HCT116 (cell line): ENCODE results near the gene CHCHD3. TPM values are rescaled to one million over a fixed set of nuclear protein-coding genes. Genes with fewer than 3 reads are reported as not detected.

Experiments used
- ATAC-seq: fragments of 200-7000 bp; cut with Tn5 transposase; 2 replicates; pipeline ENCODE4 v1.9.1; 2020; ENCODE audit warnings: mild to moderate bottlenecking, moderate library complexity
- BruUV-seq: library from RNA; stranded (reverse); fragments of 400-500 nt; replicated peaks from 2 replicates; lab custom pipeline; 2021; lab: Mats Ljungman, UMichigan
- CTCF ChIA-PET: fragments of 300-600 bp; sonication (Branson Sonifier 250); formaldehyde crosslinking; loops from one replicate; lab custom pipeline; 2021; ENCODE audit warnings: antibody characterized with exemption; lab: Charles Lee
- POLR2A ChIA-PET: fragments of 300-600, 350-600 bp; sonication (Branson Sonifier 250); formaldehyde crosslinking; loops from one replicate; lab custom pipeline; 2021; ENCODE audit warnings: antibody characterized with exemption; lab: Charles Lee
- RAD21 ChIA-PET, 2 experiments: fragments of 300-600 bp; sonication (Branson Sonifier 250); formaldehyde crosslinking; loops; one replicate each; lab custom pipeline; 2023; ENCODE audit warnings: low total read pairs in 2 of 2; ENCODE audit not compliant: uncharacterized antibody in 2 of 2, unreplicated experiment in 2 of 2, low non-redundant PET in 1 of 2; lab: Charles Lee
- DNase-seq: peaks from one replicate; pipeline ENCODE4 v3.0.0-alpha.2; 2010; ENCODE audit warnings: low read depth, low spot score
- H2AFZ ChIP-seq: fragments of 200-600 bp; shearing (Covaris generic), sonication (generic); 2 replicates; pipeline ENCODE4 v1.6.1; 2017; ENCODE audit warnings: low read depth, mixed run types, mixed read lengths, antibody characterized with exemption, low read length; ENCODE audit not compliant: poor library complexity, severe bottlenecking
- H3K27ac ChIP-seq: 2 replicates; pipeline ENCODE4 v1.5.1; 2012; ENCODE audit warnings: low read depth, low read length
- H3K27me3 ChIP-seq: fragments of 200-600 bp; sonication (generic); 2 replicates; pipeline ENCODE4 v1.6.1; 2016; ENCODE audit warnings: mixed run types, low read length, mixed read lengths; ENCODE audit not compliant: insufficient read depth
- H3K36me3 ChIP-seq, 2 experiments: fragments of 200-500 bp in 1 of 2; fragments of 200-600 bp in 1 of 2; sonication (Bioruptor generic) in 1 of 2; sonication (generic) in 1 of 2; 2 replicates each; pipeline versions ENCODE4 v1.5.1 to v1.6.1; 2014 to 2016; ENCODE audit warnings: low read length in 2 of 2, inconsistent platforms in 1 of 2, mixed read lengths in 1 of 2, mixed run types in 1 of 2; ENCODE audit not compliant: insufficient read depth in 2 of 2, control insufficient read depth in 1 of 2
- H3K4me1 ChIP-seq, 2 experiments: fragments of 200-600 bp in 1 of 2; sonication (generic) in 1 of 2; 2 replicates each; pipeline versions ENCODE4 v1.5.1 to v1.6.1; 2012 to 2017; ENCODE audit warnings: low read length in 2 of 2, inconsistent platforms in 1 of 2, mild to moderate bottlenecking in 1 of 2, mixed read lengths in 1 of 2, mixed run types in 1 of 2, moderate library complexity in 1 of 2; ENCODE audit not compliant: insufficient read depth in 2 of 2, control insufficient read depth in 1 of 2
- H3K4me2 ChIP-seq: fragments of 200-600 bp; sonication (generic); 2 replicates; pipeline ENCODE4 v1.6.1; 2017; ENCODE audit warnings: mixed run types, low read length, mixed read lengths
- H3K4me3 ChIP-seq, 2 experiments: fragments of 200-600 bp in 1 of 2; sonication (generic) in 1 of 2; replicated peaks in 1 of 2; 2 replicates each; pipeline ENCODE4 v1.5.1; 2011 to 2016; ENCODE audit warnings: low read length in 2 of 2, control low read depth in 1 of 2, low read depth in 1 of 2, mild to moderate bottlenecking in 1 of 2, mixed read lengths in 1 of 2, mixed run types in 1 of 2
- H3K79me2 ChIP-seq: fragments of 200-600 bp; sonication (generic); 2 replicates; pipeline ENCODE4 v1.6.1; 2017; ENCODE audit warnings: mild to moderate bottlenecking, mixed run types, low read length, moderate library complexity, mixed read lengths; ENCODE audit not compliant: insufficient read depth
- H3K9ac ChIP-seq: fragments of 200-600 bp; sonication (generic); 2 replicates; pipeline ENCODE4 v1.6.1; 2016; ENCODE audit warnings: low read length, mixed read lengths
- H3K9me2 ChIP-seq: fragments of 200-600 bp; sonication (generic), shearing (Covaris generic); 2 replicates; pipeline ENCODE4 v1.6.1; 2017; ENCODE audit warnings: mixed run types, mild to moderate bottlenecking, moderate library complexity; ENCODE audit not compliant: insufficient read depth
- H3K9me3 ChIP-seq, 2 experiments: fragments of 200-500 bp in 1 of 2; fragments of 200-600 bp in 1 of 2; sonication (Bioruptor generic) in 1 of 2; sonication (generic) in 1 of 2; 2 replicates each; pipeline ENCODE4 v1.6.1; 2014 to 2017; ENCODE audit warnings: low read length in 2 of 2, mixed read lengths in 2 of 2, inconsistent platforms in 1 of 2, low read depth in 1 of 2, mild to moderate bottlenecking in 1 of 2, mixed run types in 1 of 2, moderate library complexity in 1 of 2; ENCODE audit not compliant: control insufficient read depth in 1 of 2, insufficient read depth in 1 of 2
- H4K20me1 ChIP-seq: fragments of 200-600 bp; sonication (generic), shearing (Covaris generic); 2 replicates; pipeline ENCODE4 v1.6.1; 2017; ENCODE audit warnings: mixed run types, mild to moderate bottlenecking, moderate library complexity; ENCODE audit not compliant: insufficient read depth
- CBX3 ChIP-seq: IDR thresholded peaks from 2 replicates; pipeline ENCODE4 v1.6.1; 2012; ENCODE audit warnings: low read depth
- CEBPB ChIP-seq: IDR thresholded peaks from 2 replicates; pipeline ENCODE4 v1.6.1; 2012; ENCODE audit warnings: low read depth
- CTCF ChIP-seq, 3 experiments: fragments of 200-600 bp in 1 of 3; sonication (generic) in 1 of 3; IDR thresholded peaks in 2 of 3; conservative IDR thresholded peaks in 1 of 3; 2 replicates each; pipeline ENCODE4 v1.5.1; 2012 to 2017; ENCODE audit warnings: low read depth in 2 of 3, low read length in 2 of 3, antibody characterized with exemption in 1 of 3, borderline replicate concordance in 1 of 3, control low read depth in 1 of 3, mild to moderate bottlenecking in 1 of 3, mixed read lengths in 1 of 3, mixed run types in 1 of 3, moderate library complexity in 1 of 3; ENCODE audit not compliant: insufficient read depth in 1 of 3
- EGR1 ChIP-seq: IDR thresholded peaks from 2 replicates; pipeline ENCODE4 v1.6.1; 2012; ENCODE audit warnings: low read depth
- ELF1 ChIP-seq: IDR thresholded peaks from 2 replicates; pipeline ENCODE4 v1.6.1; 2012; ENCODE audit warnings: low read depth, borderline replicate concordance
- EZH2phosphoT487 ChIP-seq: fragments of 200-600 bp; IDR thresholded peaks from 2 replicates; pipeline ENCODE4 v1.6.1; 2018; ENCODE audit warnings: antibody characterized with exemption, borderline replicate concordance
- FOSL1 ChIP-seq: IDR thresholded peaks from 2 replicates; pipeline ENCODE4 v1.6.1; 2012; ENCODE audit warnings: low read depth
- JUND ChIP-seq: IDR thresholded peaks from 2 replicates; pipeline ENCODE4 v1.6.1; 2012
- MAX ChIP-seq: IDR thresholded peaks from 2 replicates; pipeline ENCODE4 v1.6.1; 2012
- POLR2A ChIP-seq: IDR thresholded peaks from 2 replicates; pipeline ENCODE4 v1.7.0; 2011; ENCODE audit warnings: borderline replicate concordance; ENCODE audit not compliant: insufficient read depth, insufficient read length; ENCODE audit errors: extremely low read depth
- RAD21 ChIP-seq: IDR thresholded peaks from 2 replicates; pipeline ENCODE4 v1.6.1; 2012; ENCODE audit warnings: low read depth, mild to moderate bottlenecking
- SIN3A ChIP-seq: IDR thresholded peaks from 2 replicates; pipeline ENCODE4 v1.6.1; 2012; ENCODE audit warnings: low read depth
- SRF ChIP-seq: IDR thresholded peaks from 2 replicates; pipeline ENCODE4 v1.6.1; 2012; ENCODE audit warnings: low read depth
- TCF7L2 ChIP-seq: IDR thresholded peaks from 2 replicates; pipeline ENCODE4 v1.7.0; 2011; ENCODE audit warnings: borderline replicate concordance, inconsistent platforms; ENCODE audit not compliant: insufficient read depth, insufficient read length; ENCODE audit errors: extremely low read depth
- YY1 ChIP-seq: IDR thresholded peaks from 2 replicates; pipeline ENCODE4 v1.6.1; 2011; ENCODE audit warnings: low read length, low read depth, moderate library complexity, mild to moderate bottlenecking; ENCODE audit not compliant: insufficient replicate concordance; ENCODE audit errors: extremely low read depth
- ZFX ChIP-seq: fragments of 450-650 bp; IDR thresholded peaks from 2 replicates; pipeline ENCODE4 v1.6.1; 2017
- ZNF274 ChIP-seq: fragments of 200-500 bp; sonication (Bioruptor generic); IDR thresholded peaks from 2 replicates; pipeline ENCODE4 v1.6.1; 2014; ENCODE audit warnings: mild to moderate bottlenecking, low read depth, low read length, inconsistent platforms
- intact Hi-C: fragments of 100-400 bp; cut with micrococcal nuclease; formaldehyde crosslinking; loops from 2 replicates; pipeline ENCODE4 v1.10.0; 2022
- total RNA-seq: library from RNA; stranded (reverse); gene quantifications from one replicate; pipeline ENCODE4 v1.2.1, GENCODE V29; 2021; ENCODE audit not compliant: unreplicated experiment
- TF ChIP-seq, protein P1 (sequence below): IDR thresholded peaks from 2 replicates; pipeline ENCODE4 v1.6.1; 2012; ENCODE audit warnings: low read depth
- TF ChIP-seq, protein P2 (sequence below): IDR thresholded peaks from 2 replicates; pipeline ENCODE4 v1.6.1; 2012
- TF ChIP-seq, protein P3 (sequence below): IDR thresholded peaks from 2 replicates; pipeline ENCODE4 v1.6.1; 2011; ENCODE audit warnings: mild to moderate bottlenecking, low read length, moderate library complexity; ENCODE audit not compliant: insufficient replicate concordance; ENCODE audit errors: extremely low read depth

The CHCHD3 gene
- total RNA-seq, 1 experiment from 2014 or later: 73.5 TPM

DNA sequence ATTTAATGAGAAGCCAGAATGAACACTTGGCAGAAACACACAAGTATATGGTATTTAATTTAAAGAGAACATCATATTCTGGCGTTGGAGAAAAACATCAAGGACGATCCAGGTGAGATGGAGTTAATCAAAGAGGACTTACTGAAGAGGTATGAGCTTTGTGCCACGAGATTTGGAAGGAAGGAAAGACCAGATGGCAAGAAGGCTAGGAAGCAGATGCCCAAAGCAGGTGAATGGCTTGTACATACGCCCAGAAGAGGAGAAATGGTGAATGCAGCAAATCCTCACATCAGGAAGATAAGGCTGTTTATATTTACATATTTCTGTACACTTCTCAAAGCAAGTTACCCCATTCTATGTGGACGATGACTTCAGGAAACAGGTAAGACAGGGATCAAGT is 341.7 kb downstream of the CHCHD3 start:
- peaks cover 0 to 6% of the 10 kb centered on the region in 2 experiments; a peak in 2 of 4 replicates for H3K9me3 ChIP-seq
- no TSS peak for BruUV-seq
- no peaks in the 10 kb centered on the region for H3K79me2 ChIP-seq
- ChIA-PET POLR2A (no interaction called here), RAD21 (no interaction called here), CTCF (no interaction called here)
- no peak overlapping the region for H3K9ac ChIP-seq
- no peak overlapping the region for H3K4me3 ChIP-seq
- no peak for ATAC-seq
- TF ChIP-seq, protein P1, sequence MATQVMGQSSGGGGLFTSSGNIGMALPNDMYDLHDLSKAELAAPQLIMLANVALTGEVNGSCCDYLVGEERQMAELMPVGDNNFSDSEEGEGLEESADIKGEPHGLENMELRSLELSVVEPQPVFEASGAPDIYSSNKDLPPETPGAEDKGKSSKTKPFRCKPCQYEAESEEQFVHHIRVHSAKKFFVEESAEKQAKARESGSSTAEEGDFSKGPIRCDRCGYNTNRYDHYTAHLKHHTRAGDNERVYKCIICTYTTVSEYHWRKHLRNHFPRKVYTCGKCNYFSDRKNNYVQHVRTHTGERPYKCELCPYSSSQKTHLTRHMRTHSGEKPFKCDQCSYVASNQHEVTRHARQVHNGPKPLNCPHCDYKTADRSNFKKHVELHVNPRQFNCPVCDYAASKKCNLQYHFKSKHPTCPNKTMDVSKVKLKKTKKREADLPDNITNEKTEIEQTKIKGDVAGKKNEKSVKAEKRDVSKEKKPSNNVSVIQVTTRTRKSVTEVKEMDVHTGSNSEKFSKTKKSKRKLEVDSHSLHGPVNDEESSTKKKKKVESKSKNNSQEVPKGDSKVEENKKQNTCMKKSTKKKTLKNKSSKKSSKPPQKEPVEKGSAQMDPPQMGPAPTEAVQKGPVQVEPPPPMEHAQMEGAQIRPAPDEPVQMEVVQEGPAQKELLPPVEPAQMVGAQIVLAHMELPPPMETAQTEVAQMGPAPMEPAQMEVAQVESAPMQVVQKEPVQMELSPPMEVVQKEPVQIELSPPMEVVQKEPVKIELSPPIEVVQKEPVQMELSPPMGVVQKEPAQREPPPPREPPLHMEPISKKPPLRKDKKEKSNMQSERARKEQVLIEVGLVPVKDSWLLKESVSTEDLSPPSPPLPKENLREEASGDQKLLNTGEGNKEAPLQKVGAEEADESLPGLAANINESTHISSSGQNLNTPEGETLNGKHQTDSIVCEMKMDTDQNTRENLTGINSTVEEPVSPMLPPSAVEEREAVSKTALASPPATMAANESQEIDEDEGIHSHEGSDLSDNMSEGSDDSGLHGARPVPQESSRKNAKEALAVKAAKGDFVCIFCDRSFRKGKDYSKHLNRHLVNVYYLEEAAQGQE: no peak
- TF ChIP-seq EZH2phosphoT487: no peak
- TF ChIP-seq ZNF274: no peak
- TF ChIP-seq, protein P2, sequence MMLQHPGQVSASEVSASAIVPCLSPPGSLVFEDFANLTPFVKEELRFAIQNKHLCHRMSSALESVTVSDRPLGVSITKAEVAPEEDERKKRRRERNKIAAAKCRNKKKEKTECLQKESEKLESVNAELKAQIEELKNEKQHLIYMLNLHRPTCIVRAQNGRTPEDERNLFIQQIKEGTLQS: no peak
- no peak for TF ChIP-seq CEBPB
- TF ChIP-seq SIN3A: no peak
- no peak for TF ChIP-seq JUND
- TF ChIP-seq, protein P3, sequence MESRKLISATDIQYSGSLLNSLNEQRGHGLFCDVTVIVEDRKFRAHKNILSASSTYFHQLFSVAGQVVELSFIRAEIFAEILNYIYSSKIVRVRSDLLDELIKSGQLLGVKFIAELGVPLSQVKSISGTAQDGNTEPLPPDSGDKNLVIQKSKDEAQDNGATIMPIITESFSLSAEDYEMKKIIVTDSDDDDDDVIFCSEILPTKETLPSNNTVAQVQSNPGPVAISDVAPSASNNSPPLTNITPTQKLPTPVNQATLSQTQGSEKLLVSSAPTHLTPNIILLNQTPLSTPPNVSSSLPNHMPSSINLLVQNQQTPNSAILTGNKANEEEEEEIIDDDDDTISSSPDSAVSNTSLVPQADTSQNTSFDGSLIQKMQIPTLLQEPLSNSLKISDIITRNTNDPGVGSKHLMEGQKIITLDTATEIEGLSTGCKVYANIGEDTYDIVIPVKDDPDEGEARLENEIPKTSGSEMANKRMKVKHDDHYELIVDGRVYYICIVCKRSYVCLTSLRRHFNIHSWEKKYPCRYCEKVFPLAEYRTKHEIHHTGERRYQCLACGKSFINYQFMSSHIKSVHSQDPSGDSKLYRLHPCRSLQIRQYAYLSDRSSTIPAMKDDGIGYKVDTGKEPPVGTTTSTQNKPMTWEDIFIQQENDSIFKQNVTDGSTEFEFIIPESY: no peak
- no peak for TF ChIP-seq SRF
- TF ChIP-seq FOSL1: no peak
- TF ChIP-seq EGR1: no peak
- no peak for TF ChIP-seq YY1
- no peak for TF ChIP-seq ZFX
- TF ChIP-seq MAX: no peak
- no peak for TF ChIP-seq POLR2A
- no peak for TF ChIP-seq ELF1
- no peak for TF ChIP-seq TCF7L2
- no peak for TF ChIP-seq CTCF (IDR thresholded peaks at IDR 0.05 in 2 of 3, conservative IDR thresholded peaks at IDR 0.05 in 1 of 3; ENCODE audit: borderline replicate concordance in 1 of 3, insufficient read depth in 1 of 3, low read depth in 2 of 3, low read length in 2 of 3)
- TF ChIP-seq RAD21: no peak
- TF ChIP-seq CBX3: no peak
- no peaks in the 10 kb centered on the region for H4K20me1 ChIP-seq
- no peak overlapping the region for H2AFZ ChIP-seq
- no peak overlapping the region for H3K4me2 ChIP-seq
- no peaks in the 10 kb centered on the region for H3K9me2 ChIP-seq
- intact Hi-C loops: no loop called here
- no peaks in the 10 kb centered on the region for H3K36me3 ChIP-seq
- H3K27ac ChIP-seq: no peak overlapping the region
- H3K27me3 ChIP-seq: peaks cover 15% of the 10 kb centered on the region; the same call in 1 of the 2 replicates
- DNase-seq: no peak
- H3K4me1 ChIP-seq: peaks cover 0 to 7% of the 10 kb centered on the region in 2 experiments; a peak in 2 of 4 replicates
